ENCODE results near the gene RASGRP4.

Gene RASGRP4

GRCh38 chr19:38400361-38400760, 25.7 kb downstream of the RASGRP4 start:
- TF ChIP-seq CTCF (IDR thresholded peaks at IDR 0.05) = no peak
- H3K27ac ChIP-seq = no peak overlapping the region
- H3K36me3 ChIP-seq = peaks cover 8% of the 10 kb centered on the region
- peaks cover 57% of the 10 kb centered on the region for H3K27me3 ChIP-seq
- no peaks in the 10 kb centered on the region for H3K9me3 ChIP-seq
- peaks cover 13 to 15% of the 10 kb centered on the region in 2 experiments for H3K4me1 ChIP-seq (ENCODE audit: control insufficient read depth in 1 of 2, insufficient read depth in 1 of 2, low read depth in 1 of 2, low read length in 1 of 2)
- no peak overlapping the region for H3K4me3 ChIP-seq (ENCODE audit: low read depth in 1 of 2, low read length in 1 of 2)

GRCh38 chr19:38399537-38399936, 26.5 kb downstream of the RASGRP4 start:
- Histone ChIP-seq H3K9me3 (no peaks in the 10 kb centered on the region), H3K36me3 (no peaks in the 10 kb centered on the region), H3K27me3 (peaks cover 65% of the 10 kb centered on the region), H3K4me1 (ENCODE audit: control insufficient read depth in 1 of 2, insufficient read depth in 1 of 2, low read depth in 1 of 2, low read length in 1 of 2) (peaks cover 13 to 15% of the 10 kb centered on the region in 2 experiments), H3K4me3 (ENCODE audit: low read depth in 1 of 2, low read length in 1 of 2) (no peak overlapping the region), H3K27ac (no peak overlapping the region)
- no peak for TF ChIP-seq CTCF (IDR thresholded peaks at IDR 0.05)

GRCh38 chr19:38399081-38399480, 26.9 kb downstream of the RASGRP4 start:
- Histone ChIP-seq H3K9me3 (no peaks in the 10 kb centered on the region), H3K27ac (no peak overlapping the region), H3K4me3 (ENCODE audit: low read depth in 1 of 2, low read length in 1 of 2) (no peak overlapping the region), H3K4me1 (ENCODE audit: control insufficient read depth in 1 of 2, insufficient read depth in 1 of 2, low read depth in 1 of 2, low read length in 1 of 2) (peaks cover 9 to 12% of the 10 kb centered on the region in 2 experiments), H3K27me3 (peaks cover 70% of the 10 kb centered on the region), H3K36me3 (no peaks in the 10 kb centered on the region)
- no peak for TF ChIP-seq CTCF (IDR thresholded peaks at IDR 0.05)

GRCh38 chr19:38395381-38396114, 30.5 kb downstream of the RASGRP4 start:
- Histone ChIP-seq H3K36me3 (no peaks in the 10 kb centered on the region), H3K4me3 (ENCODE audit: low read depth in 1 of 2, low read length in 1 of 2) (no peak overlapping the region), H3K27ac (no peak overlapping the region), H3K9me3 (no peaks in the 10 kb centered on the region), H3K4me1 (ENCODE audit: control insufficient read depth in 1 of 2, insufficient read depth in 1 of 2, low read depth in 1 of 2, low read length in 1 of 2) (no peaks in the 10 kb centered on the region), H3K27me3 (peaks cover 100% of the 10 kb centered on the region)
- TF ChIP-seq CTCF (IDR thresholded peaks at IDR 0.05) = no peak

- Histone ChIP-seq H3K4me3 (ENCODE audit: low read depth in 1 of 2, low read length in 1 of 2) (no peak overlapping the region), H3K27ac (no peak overlapping the region), H3K4me1 (ENCODE audit: control insufficient read depth in 1 of 2, insufficient read depth in 1 of 2, low read depth in 1 of 2, low read length in 1 of 2) (no peaks in the 10 kb centered on the region), H3K27me3 (peaks cover 100% of the 10 kb centered on the region), H3K9me3 (no peaks in the 10 kb centered on the region), H3K36me3 (no peaks in the 10 kb centered on the region)
- TF ChIP-seq CTCF (IDR thresholded peaks at IDR 0.05) = no peak
These were observed 31.5 kb downstream of the RASGRP4 start for GRCh38 chr19:38394488-38394887.

Measured in neutrophil (primary cell).